ENCODE data around the gene EIF4G1.

EIF4G1 gene

GRCh38 chr3:184381261-184382224 is 67.1 kb downstream of the EIF4G1 start:
- DNase-seq (ENCODE audit: low read depth, low spot score): no peak
- H3K27ac ChIP-seq: no peak overlapping the region

GRCh38 chr3:184382326-184383032 is 68.1 kb downstream of the EIF4G1 start:
- no peak overlapping the region for H3K27ac ChIP-seq
- DNase-seq (ENCODE audit: low read depth, low spot score): no peak

- DNase-seq (ENCODE audit: low read depth, low spot score): no peak
- H3K27ac ChIP-seq: no peak overlapping the region
These were observed 68.8 kb downstream of the EIF4G1 start for GRCh38 chr3:184383033-184383740.

GRCh38 chr3:184384342-184384741 is 69.9 kb downstream of the EIF4G1 start:
- no peak overlapping the region for H3K27ac ChIP-seq

More at GRCh38 chr3:184384342-184384741, 69.9 kb downstream of the EIF4G1 start:
- DNase-seq (ENCODE audit: low read depth, low spot score): no peak

All from epithelial cell of prostate (primary cell).